Renal cortical epithelial cell (primary cell): ENCODE measurements around the gene CCDC33. TPM values are rescaled to one million over a fixed set of nuclear protein-coding genes. Genes with fewer than 3 reads are reported as not detected.

Experiments
- DNase-seq: peaks from one replicate; pipeline ENCODE4 v3.0.0-alpha.2; 2011; ENCODE audit warnings: low read depth
- total RNA-seq: library from RNA; depleted of rRNA; stranded (reverse); fragments of >200 nt; gene quantifications from 2 replicates; pipeline ENCODE4 v1.2.3, GENCODE V29; 2014

CCDC33 gene
- total RNA-seq, 1 donor from 2014 or later = not detected

- no peak for DNase-seq
Measured at GRCh38 chr15:74380361-74381189, 144.4 kb downstream of the CCDC33 start.

GRCh38 chr15:74381190-74381453 is 145.0 kb downstream of the CCDC33 start:
- no peak for DNase-seq

- no peak for DNase-seq
Measured at GRCh38 chr15:74381481-74381880, 145.4 kb downstream of the CCDC33 start.

- DNase-seq = peak; percentile 56
Measured at GRCh38 chr15:74382004-74382816, 146.1 kb downstream of the CCDC33 start.

- no peak for DNase-seq
Measured at GRCh38 chr15:74383286-74383685, 147.2 kb downstream of the CCDC33 start.

- peak; percentile 81 for DNase-seq
Measured at GRCh38 chr15:74383695-74384565, 147.8 kb downstream of the CCDC33 start.

GRCh38 chr15:74384566-74384880 is 148.4 kb downstream of the CCDC33 start:
- no peak for DNase-seq

- peak; percentile 70 for DNase-seq
Measured at GRCh38 chr15:74384881-74385643, 148.9 kb downstream of the CCDC33 start.

GRCh38 chr15:74385733-74386132 is 149.6 kb downstream of the CCDC33 start:
- DNase-seq = no peak

Other genes starting within 250 kb of the CCDC33 start
- gene STOML1, start 244.0 kb upstream of the CCDC33 start, total RNA-seq = 23.2 and 36.5 TPM in 2 replicates
- gene PML, start 241.6 kb upstream of the CCDC33 start, total RNA-seq = 56.8 and 234 TPM in 2 replicates
- gene GOLGA6A, start 153.8 kb upstream of the CCDC33 start, total RNA-seq = 0.05 TPM in 1 of 2 replicates, not detected in the other
- not detected in 2 replicates for gene ISLR2, start 105.7 kb upstream of the CCDC33 start, total RNA-seq
- 0.30 TPM in 1 of 2 replicates, not detected in the other for gene ISLR, start 62.6 kb upstream of the CCDC33 start, total RNA-seq
- gene STRA6, start 33.5 kb upstream of the CCDC33 start, total RNA-seq = 0.45 and 0.69 TPM in 2 replicates
- 0.20 TPM in 1 of 2 replicates, not detected in the other for gene CYP11A1, start 131.3 kb downstream of the CCDC33 start, total RNA-seq
- gene SEMA7A, start 197.6 kb downstream of the CCDC33 start, total RNA-seq = 9.5 and 143 TPM in 2 replicates
- 31.2 and 40.3 TPM in 2 replicates for gene UBL7, start 224.8 kb downstream of the CCDC33 start, total RNA-seq